ENCODE measurements around the gene RTEL1. TPM values are rescaled to one million over a fixed set of nuclear protein-coding genes. Genes with fewer than 3 reads are reported as not detected.

The RTEL1 gene
- total RNA-seq, 2 experiments from 2014 or later: 25.5 to 27.6 TPM

- H3K4me3 ChIP-seq (ENCODE audit: low read length): no peak overlapping the region
- peaks cover 83% of the 10 kb centered on the region for H3K4me1 ChIP-seq (ENCODE audit: insufficient read depth, low read length)
- Mint-ChIP-seq H3K27ac (no peak overlapping the region), H3K9me3 (no peaks in the 10 kb centered on the region), H3K27me3 (no peaks in the 10 kb centered on the region), H3K4me1 (ENCODE audit: low read depth) (peaks cover 44% of the 10 kb centered on the region), H3K36me3 (ENCODE audit: low read depth) (peaks cover 42% of the 10 kb centered on the region), H3K4me3 (no peak overlapping the region)
- TF ChIP-seq, protein P1, sequence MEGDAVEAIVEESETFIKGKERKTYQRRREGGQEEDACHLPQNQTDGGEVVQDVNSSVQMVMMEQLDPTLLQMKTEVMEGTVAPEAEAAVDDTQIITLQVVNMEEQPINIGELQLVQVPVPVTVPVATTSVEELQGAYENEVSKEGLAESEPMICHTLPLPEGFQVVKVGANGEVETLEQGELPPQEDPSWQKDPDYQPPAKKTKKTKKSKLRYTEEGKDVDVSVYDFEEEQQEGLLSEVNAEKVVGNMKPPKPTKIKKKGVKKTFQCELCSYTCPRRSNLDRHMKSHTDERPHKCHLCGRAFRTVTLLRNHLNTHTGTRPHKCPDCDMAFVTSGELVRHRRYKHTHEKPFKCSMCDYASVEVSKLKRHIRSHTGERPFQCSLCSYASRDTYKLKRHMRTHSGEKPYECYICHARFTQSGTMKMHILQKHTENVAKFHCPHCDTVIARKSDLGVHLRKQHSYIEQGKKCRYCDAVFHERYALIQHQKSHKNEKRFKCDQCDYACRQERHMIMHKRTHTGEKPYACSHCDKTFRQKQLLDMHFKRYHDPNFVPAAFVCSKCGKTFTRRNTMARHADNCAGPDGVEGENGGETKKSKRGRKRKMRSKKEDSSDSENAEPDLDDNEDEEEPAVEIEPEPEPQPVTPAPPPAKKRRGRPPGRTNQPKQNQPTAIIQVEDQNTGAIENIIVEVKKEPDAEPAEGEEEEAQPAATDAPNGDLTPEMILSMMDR (IDR thresholded peaks at IDR 0.05): no peak
- intact Hi-C loops (cut with DNase I, micrococcal nuclease): loop anchor here in 1 of 2 experiments (10.0 kb wide), 1 partner anchor 77 kb away; the partner anchor contains the start of genes RTEL1 and STMN3
- DNase-seq: no peak
- no peaks in the 10 kb centered on the region for H3K27me3 ChIP-seq (ENCODE audit: control insufficient read depth in 1 of 2, insufficient read depth in 2 of 2, low read length in 2 of 2)
- no peak overlapping the region for H3K27ac ChIP-seq (ENCODE audit: low read depth in 1 of 2, low read length in 2 of 2)
- POLR2A ChIA-PET: interaction anchor here (0.6 to 5.0 kb wide), 4 partner anchors 19 to 99 kb away, joined by 3 to 27 read pairs (median 3); partner anchors contain the start of genes ARFRP1, STMN3 and ZGPAT
- no peak for ATAC-seq (ENCODE audit: poor library complexity)
- peaks cover 38% of the 10 kb centered on the region for H3K36me3 ChIP-seq (ENCODE audit: insufficient read depth, low read length)
- H3K9me3 ChIP-seq (ENCODE audit: control insufficient read depth in 1 of 2, insufficient read depth in 1 of 2, low read length in 2 of 2): no peaks in the 10 kb centered on the region
- CTCF ChIA-PET: no interaction called here
These were observed 73.3 kb downstream of the RTEL1 start for GRCh38 chr20:63731410-63731809.

- DNase-seq (peak in 1 of 14 experiments; percentile 21), ATAC-seq (ENCODE audit: poor library complexity) (no peak)
- Mint-ChIP-seq H3K27ac (no peak overlapping the region), H3K9me3 (no peaks in the 10 kb centered on the region), H3K36me3 (ENCODE audit: low read depth) (peaks cover 44% of the 10 kb centered on the region), H3K4me3 (no peak overlapping the region), H3K27me3 (no peaks in the 10 kb centered on the region), H3K4me1 (ENCODE audit: low read depth) (peaks cover 38% of the 10 kb centered on the region)
- ChIA-PET POLR2A (no interaction called here), CTCF (no interaction called here)
- TF ChIP-seq, protein P1 (IDR thresholded peaks at IDR 0.05): no peak
- H3K4me3 ChIP-seq (ENCODE audit: low read length): no peak overlapping the region
- peaks cover 38% of the 10 kb centered on the region for H3K36me3 ChIP-seq (ENCODE audit: insufficient read depth, low read length)
- H3K9me3 ChIP-seq (ENCODE audit: control insufficient read depth in 1 of 2, insufficient read depth in 1 of 2, low read length in 2 of 2): no peaks in the 10 kb centered on the region
- H3K27me3 ChIP-seq (ENCODE audit: control insufficient read depth in 1 of 2, insufficient read depth in 2 of 2, low read length in 2 of 2): no peaks in the 10 kb centered on the region
- intact Hi-C loops (cut with DNase I, micrococcal nuclease): loop anchor here in 1 of 2 experiments (10.0 kb wide), 1 partner anchor 78 kb away; the partner anchor contains the start of genes RTEL1 and STMN3
- peaks cover 80% of the 10 kb centered on the region for H3K4me1 ChIP-seq (ENCODE audit: insufficient read depth, low read length)
- H3K27ac ChIP-seq (ENCODE audit: low read depth in 1 of 2, low read length in 2 of 2): no peak overlapping the region
These were observed 74.3 kb downstream of the RTEL1 start for GRCh38 chr20:63732118-63733095.

- H3K4me1 ChIP-seq (ENCODE audit: insufficient read depth, low read length): peaks cover 76% of the 10 kb centered on the region
- no peak overlapping the region for H3K4me3 ChIP-seq (ENCODE audit: low read length)
- H3K36me3 ChIP-seq (ENCODE audit: insufficient read depth, low read length): peaks cover 39% of the 10 kb centered on the region
- TF ChIP-seq, protein P1 (IDR thresholded peaks at IDR 0.05): no peak
- H3K27ac Mint-ChIP-seq: no peak overlapping the region
- H3K27me3 ChIP-seq (ENCODE audit: control insufficient read depth in 1 of 2, insufficient read depth in 2 of 2, low read length in 2 of 2): no peaks in the 10 kb centered on the region
- H3K9me3 ChIP-seq (ENCODE audit: control insufficient read depth in 1 of 2, insufficient read depth in 1 of 2, low read length in 2 of 2): no peaks in the 10 kb centered on the region
- intact Hi-C loops (cut with DNase I, micrococcal nuclease): loop anchor here in 1 of 2 experiments (10.0 kb wide), 1 partner anchor 78 kb away; the partner anchor contains the start of genes RTEL1 and STMN3
- H3K27me3 Mint-ChIP-seq: no peaks in the 10 kb centered on the region
- DNase-seq (no peak), ATAC-seq (ENCODE audit: poor library complexity) (no peak)
- peaks cover 31% of the 10 kb centered on the region for H3K4me1 Mint-ChIP-seq (ENCODE audit: low read depth)
- ChIA-PET CTCF (no interaction called here), POLR2A (interaction anchor here (1.4 to 9.9 kb wide), 2 partner anchors 18 to 25 kb away, joined by 4 to 118 read pairs; partner anchors contain the start of genes ARFRP1 and ZGPAT)
- H3K36me3 Mint-ChIP-seq (ENCODE audit: low read depth): peaks cover 39% of the 10 kb centered on the region
- H3K9me3 Mint-ChIP-seq: no peaks in the 10 kb centered on the region
- no peak overlapping the region for H3K27ac ChIP-seq (ENCODE audit: low read depth in 1 of 2, low read length in 2 of 2)
- H3K4me3 Mint-ChIP-seq: no peak overlapping the region
These were observed 75.0 kb downstream of the RTEL1 start for GRCh38 chr20:63733117-63733516.

Data from CD4-positive, alpha-beta T cell (primary cell).